Mucosa of stomach (tissue), 1 donor: ENCODE measurements around the gene VAPB.

Experiments used
- H3K27me3 ChIP-seq: one replicate; pipeline ENCODE4 v1.7.0; 2013; ENCODE audit warnings: mild to moderate bottlenecking, low read length; ENCODE audit not compliant: control insufficient read depth, insufficient read depth
- H3K36me3 ChIP-seq: one replicate; pipeline ENCODE4 v1.7.0; 2013; ENCODE audit warnings: low read length; ENCODE audit not compliant: control insufficient read depth, insufficient read depth
- H3K4me1 ChIP-seq: one replicate; pipeline ENCODE4 v1.7.0; 2013; ENCODE audit warnings: mild to moderate bottlenecking, low read length; ENCODE audit not compliant: control insufficient read depth, insufficient read depth
- H3K4me3 ChIP-seq: one replicate; pipeline ENCODE4 v1.7.0; 2013; ENCODE audit warnings: low read length
- H3K9ac ChIP-seq: one replicate; pipeline ENCODE4 v1.7.0; 2013; ENCODE audit warnings: mild to moderate bottlenecking, low read length, moderate library complexity
- H3K9me3 ChIP-seq: one replicate; pipeline ENCODE4 v1.7.0; 2013; ENCODE audit warnings: mild to moderate bottlenecking, low read length, moderate library complexity; ENCODE audit not compliant: control insufficient read depth
- donor health status: Pancreatic carcinoma.

The VAPB gene

GRCh38 chr20:58483470-58483869 lies 94.4 kb downstream of the VAPB start:
- Histone ChIP-seq H3K9me3 (no peaks in the 10 kb centered on the region), H3K9ac (no peak overlapping the region), H3K4me3 (no peak overlapping the region), H3K4me1 (no peaks in the 10 kb centered on the region), H3K27me3 (no peaks in the 10 kb centered on the region), H3K36me3 (no peaks in the 10 kb centered on the region)

DNA sequence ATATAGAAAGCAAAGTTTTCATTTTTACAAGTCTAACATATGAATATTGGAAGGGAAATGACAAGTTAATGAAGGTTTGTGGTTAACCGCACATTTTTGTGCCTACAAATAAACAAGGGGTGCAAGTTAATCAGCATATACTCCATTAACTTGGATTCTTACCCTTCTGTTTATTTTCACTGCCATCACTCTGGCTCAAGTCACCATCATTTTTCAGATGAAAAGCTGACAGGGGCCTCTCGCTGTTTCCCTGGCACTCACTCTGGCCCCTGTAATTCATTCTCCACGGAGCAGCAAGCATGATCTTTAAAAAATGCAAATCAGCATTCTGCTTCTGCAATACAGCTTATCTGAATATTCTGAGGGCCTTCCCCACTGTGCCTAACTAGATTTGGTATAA lies 96.4 kb downstream of the VAPB start:
- Histone ChIP-seq H3K4me3 (no peak overlapping the region), H3K36me3 (no peaks in the 10 kb centered on the region), H3K9me3 (no peaks in the 10 kb centered on the region), H3K4me1 (no peaks in the 10 kb centered on the region), H3K27me3 (no peaks in the 10 kb centered on the region), H3K9ac (no peak overlapping the region)

GRCh38 chr20:58486207-58486606 lies 97.2 kb downstream of the VAPB start:
- Histone ChIP-seq H3K9ac (no peak overlapping the region), H3K27me3 (no peaks in the 10 kb centered on the region), H3K4me1 (no peaks in the 10 kb centered on the region), H3K9me3 (no peaks in the 10 kb centered on the region), H3K4me3 (no peak overlapping the region), H3K36me3 (no peaks in the 10 kb centered on the region)

- H3K4me1 ChIP-seq, result no peaks in the 10 kb centered on the region
- no peaks in the 10 kb centered on the region for H3K27me3 ChIP-seq
- H3K36me3 ChIP-seq, result no peaks in the 10 kb centered on the region
- H3K9ac ChIP-seq, result no peak overlapping the region
- H3K9me3 ChIP-seq, result no peaks in the 10 kb centered on the region
- H3K4me3 ChIP-seq, result no peak overlapping the region
Observed at GRCh38 chr20:58492074-58492718, 103.2 kb downstream of the VAPB start.

DNA sequence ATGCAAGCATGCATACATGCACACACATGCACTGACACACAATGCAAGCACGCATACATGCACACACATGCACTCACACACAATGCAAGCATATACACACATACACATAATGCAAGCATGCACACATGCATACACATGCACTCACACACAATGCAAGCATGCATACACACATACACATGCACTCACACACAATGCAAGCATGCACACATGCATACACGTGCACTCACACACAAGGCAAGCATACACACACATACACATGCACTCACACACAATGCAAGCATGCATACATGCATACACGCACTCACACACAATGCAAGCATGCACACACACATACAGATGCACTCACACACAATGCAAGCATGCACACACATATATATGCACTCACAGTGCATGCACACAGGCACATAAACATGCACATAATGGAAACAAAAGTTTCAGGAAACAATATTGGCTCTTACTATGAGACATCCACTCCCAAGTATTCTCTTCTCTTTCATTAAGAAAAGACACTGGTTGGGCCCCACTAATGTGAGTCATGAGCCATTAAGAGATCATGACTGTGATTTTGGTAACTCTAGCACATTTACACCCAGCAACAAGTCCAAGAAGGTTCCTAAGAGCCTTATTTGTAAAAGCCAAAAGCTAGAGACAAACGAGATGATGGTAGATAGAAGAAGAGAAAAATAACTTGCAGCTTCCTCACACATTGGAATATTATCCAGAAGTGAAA lies 103.9 kb downstream of the VAPB start:
- Histone ChIP-seq H3K36me3 (no peaks in the 10 kb centered on the region), H3K9me3 (no peaks in the 10 kb centered on the region), H3K4me1 (no peaks in the 10 kb centered on the region), H3K4me3 (no peak overlapping the region), H3K9ac (no peak overlapping the region), H3K27me3 (no peaks in the 10 kb centered on the region)

- Histone ChIP-seq H3K9me3 (no peaks in the 10 kb centered on the region), H3K36me3 (no peaks in the 10 kb centered on the region), H3K27me3 (no peaks in the 10 kb centered on the region), H3K9ac (no peak overlapping the region), H3K4me1 (peaks cover 9% of the 10 kb centered on the region), H3K4me3 (no peak overlapping the region)
Observed at GRCh38 chr20:58494923-58495622, 106.0 kb downstream of the VAPB start.

GRCh38 chr20:58495623-58496428 lies 106.8 kb downstream of the VAPB start:
- Histone ChIP-seq H3K4me1 (peaks cover 9% of the 10 kb centered on the region), H3K36me3 (no peaks in the 10 kb centered on the region), H3K4me3 (no peak overlapping the region), H3K9ac (no peak overlapping the region), H3K27me3 (no peaks in the 10 kb centered on the region), H3K9me3 (no peaks in the 10 kb centered on the region)

DNA sequence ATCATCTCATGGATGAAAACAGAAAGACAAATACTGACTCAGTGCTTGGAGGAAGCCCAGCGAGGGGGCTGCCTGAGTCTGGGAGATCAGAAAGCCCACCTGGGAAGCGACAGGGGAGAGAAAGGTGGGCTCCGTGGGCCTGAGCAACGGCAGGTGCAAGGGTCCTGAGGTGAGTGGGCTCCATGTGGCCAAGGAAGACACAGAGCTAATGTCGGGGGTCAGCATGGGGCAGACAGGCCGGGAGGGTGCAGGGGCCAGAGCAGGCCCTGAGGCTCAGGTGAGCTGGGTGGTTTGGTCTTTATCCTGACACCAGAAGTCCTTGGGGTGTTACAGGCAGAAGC lies 107.4 kb downstream of the VAPB start:
- Histone ChIP-seq H3K9me3 (no peaks in the 10 kb centered on the region), H3K4me1 (peaks cover 9% of the 10 kb centered on the region), H3K4me3 (no peak overlapping the region), H3K9ac (no peak overlapping the region), H3K27me3 (no peaks in the 10 kb centered on the region), H3K36me3 (no peaks in the 10 kb centered on the region)

DNA sequence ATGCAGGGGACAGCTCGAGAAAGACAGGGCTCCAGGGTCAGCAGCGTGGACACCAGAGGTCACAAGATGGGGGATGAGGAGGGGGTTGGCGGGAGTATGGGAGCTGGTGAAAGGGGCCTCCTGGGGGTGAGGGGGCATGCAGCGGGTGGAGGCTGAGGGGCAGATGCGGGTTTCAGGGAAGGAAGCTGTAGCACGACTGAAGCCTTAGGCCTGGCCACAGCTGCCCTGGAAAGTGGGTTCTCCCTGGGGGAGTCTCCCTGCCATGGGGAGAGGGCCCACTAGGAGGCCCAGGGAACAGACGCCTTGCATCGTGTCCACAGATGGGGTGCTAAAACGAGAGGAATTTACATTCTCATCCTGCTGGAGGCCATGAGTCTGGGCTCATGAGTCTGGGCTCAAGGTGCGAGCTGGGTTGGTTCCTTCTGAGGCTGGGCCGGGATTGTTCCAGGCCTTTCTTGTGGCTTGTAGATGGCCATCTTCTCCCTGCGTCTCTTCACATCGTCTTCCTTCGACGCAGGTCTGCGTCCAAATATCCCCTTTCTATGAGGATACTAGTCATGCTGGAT lies 108.1 kb downstream of the VAPB start:
- H3K27me3 ChIP-seq, result no peaks in the 10 kb centered on the region
- no peak overlapping the region for H3K4me3 ChIP-seq
- H3K9ac ChIP-seq, result no peak overlapping the region
- peaks cover 9% of the 10 kb centered on the region for H3K4me1 ChIP-seq
- H3K36me3 ChIP-seq, result no peaks in the 10 kb centered on the region
- H3K9me3 ChIP-seq, result no peaks in the 10 kb centered on the region

- Histone ChIP-seq H3K27me3 (no peaks in the 10 kb centered on the region), H3K9me3 (no peaks in the 10 kb centered on the region), H3K4me1 (peaks cover 9% of the 10 kb centered on the region), H3K9ac (no peak overlapping the region), H3K36me3 (no peaks in the 10 kb centered on the region), H3K4me3 (no peak overlapping the region)
Observed at GRCh38 chr20:58497724-58498469, 108.9 kb downstream of the VAPB start.

- no peaks in the 10 kb centered on the region for H3K27me3 ChIP-seq
- H3K4me3 ChIP-seq, result no peak overlapping the region
- no peak overlapping the region for H3K9ac ChIP-seq
- peaks cover 9% of the 10 kb centered on the region for H3K4me1 ChIP-seq
- H3K9me3 ChIP-seq, result no peaks in the 10 kb centered on the region
- no peaks in the 10 kb centered on the region for H3K36me3 ChIP-seq
Observed at GRCh38 chr20:58498470-58499068, 109.5 kb downstream of the VAPB start.
